ENCODE data around the gene ACOXL.

DNA sequence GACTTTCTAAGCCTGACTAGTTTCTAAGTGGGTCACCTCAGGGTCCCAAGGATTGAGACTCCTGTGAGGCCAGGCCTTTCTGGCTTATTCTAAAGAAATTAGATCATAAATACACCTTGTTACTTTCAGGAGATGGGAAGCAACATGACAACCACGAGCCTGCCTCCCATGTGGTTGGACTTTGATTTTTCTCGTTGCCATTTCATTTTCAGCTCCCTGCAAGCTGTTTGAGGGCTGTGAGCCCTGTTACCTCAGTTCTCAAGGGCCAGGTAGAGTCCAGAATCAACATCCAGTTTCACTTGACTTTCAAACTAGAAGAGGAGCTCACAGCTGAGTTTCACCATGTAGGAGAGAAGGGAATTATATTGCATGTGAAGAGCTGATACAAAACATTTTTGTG is 228.6 kb downstream of the ACOXL start:
- no peak for TF ChIP-seq CTCF (IDR thresholded peaks at IDR 0.05)
- TF ChIP-seq POLR2A (IDR thresholded peaks at IDR 0.05): no peak

Data from esophagus squamous epithelium (tissue), 4 donors.